GM18858 (cell line): ENCODE data around the gene KIF13A.
"Not testable (repeated sequence)": the region's sequence is repeated elsewhere in the genome, so short reads cannot be mapped to it uniquely, and the experiment has no call there.

Experiments used
- ATAC-seq: cut with Tn5 transposase; IDR thresholded peaks from one replicate; pipeline ENCODE4 v1.9.1; 2021; ENCODE audit not compliant: unreplicated experiment

The KIF13A gene

DNA sequence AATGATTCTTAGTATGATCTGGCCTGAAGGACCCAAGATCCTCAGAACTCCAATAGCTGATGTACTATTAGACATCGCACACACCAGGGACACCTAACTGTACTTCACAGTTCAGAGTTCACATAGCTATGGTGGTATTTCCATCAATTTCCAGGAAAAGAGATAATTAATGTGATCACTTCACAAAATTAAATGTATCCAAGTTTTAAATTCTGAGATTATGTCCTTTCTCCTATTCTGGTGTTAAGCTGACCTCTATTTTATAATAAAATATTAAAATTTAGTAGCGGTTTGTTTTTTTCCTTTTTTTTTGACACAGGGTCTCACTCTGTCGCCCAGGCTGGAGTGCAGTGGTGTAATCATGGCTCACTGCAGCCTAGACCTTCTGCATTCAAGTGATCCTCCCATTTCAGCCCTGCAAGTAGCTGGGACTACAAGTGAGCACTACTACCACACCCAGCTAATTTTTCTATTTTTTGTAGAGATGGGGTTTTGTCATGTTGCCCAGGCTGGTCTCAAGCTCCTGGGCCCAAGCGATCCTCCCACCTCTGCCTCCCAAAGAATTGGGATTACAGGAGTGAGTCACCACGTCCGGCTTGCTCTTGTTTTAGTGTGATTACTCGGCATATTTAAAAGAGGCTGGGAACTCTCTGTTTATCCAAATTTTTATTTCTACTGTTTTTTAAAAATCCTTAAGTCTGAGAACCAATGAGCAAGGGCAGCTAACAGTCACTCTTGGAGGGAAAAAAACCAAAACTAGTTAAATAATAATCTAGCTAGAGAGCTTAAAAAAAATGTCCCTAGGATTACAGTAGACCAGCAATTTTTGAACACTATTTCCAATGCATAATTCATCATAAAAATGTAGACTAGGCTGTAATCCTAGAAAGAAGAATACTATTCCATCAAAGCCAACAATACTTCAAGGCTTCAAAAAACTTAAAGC, 16.0 kb downstream of the KIF13A start:
- ATAC-seq: no peak

DNA sequence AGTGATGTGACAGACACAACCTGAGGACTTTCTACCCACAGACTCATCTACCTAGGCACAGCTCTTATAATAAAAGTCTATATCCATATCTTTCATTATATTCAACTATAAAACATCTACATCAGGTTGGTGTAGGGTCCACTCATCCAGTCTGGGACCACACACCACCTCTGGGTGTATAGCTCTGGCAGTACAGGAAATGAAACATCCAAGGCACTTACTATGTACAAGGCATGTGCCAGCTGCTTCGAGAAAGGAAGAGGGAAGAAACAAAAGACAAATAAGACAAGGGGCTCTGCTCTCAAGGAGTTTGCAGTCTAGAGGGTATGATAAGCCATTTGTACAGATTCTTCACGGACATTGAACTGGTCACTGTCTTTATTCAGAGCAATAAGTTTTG, 18.6 kb downstream of the KIF13A start:
- ATAC-seq: no peak

DNA sequence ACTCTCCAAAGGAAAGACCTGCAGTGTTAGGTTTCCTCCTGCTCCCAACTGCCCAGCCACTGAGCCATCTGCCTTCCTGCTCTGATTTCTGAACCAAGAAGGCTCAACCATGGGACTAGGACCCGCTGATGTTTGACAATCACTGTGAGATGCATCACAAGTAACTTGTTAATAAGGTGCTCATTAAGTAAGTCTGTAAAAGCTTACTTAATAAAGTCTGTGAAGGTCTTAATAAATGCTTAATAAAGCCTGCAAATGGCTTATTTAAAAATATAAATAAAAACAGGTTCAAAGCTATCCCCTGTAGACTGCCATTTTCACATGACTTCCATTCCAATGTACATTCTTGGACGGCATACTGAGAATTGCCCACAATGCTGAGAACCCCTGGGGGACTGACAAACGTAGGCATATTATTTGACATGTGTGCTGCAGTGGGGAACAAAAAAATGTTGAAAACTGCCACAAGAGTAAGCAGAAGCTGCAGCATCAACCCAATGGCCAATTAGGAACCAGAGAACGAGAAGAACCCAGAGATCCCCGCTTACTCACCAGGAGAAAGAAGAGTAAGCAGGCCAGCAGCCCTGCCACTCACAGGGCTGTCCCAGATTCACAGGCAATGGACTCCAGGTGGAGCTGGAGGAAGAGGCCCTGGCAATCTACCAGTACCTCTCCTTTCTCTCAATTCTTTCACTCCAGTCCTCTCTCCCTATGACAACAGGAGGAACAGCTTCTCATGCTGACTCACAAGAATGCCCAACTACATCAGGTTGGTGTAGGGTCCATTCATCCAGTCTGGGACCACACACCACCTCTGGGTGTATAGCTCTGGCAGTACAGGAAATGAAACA, 19.5 kb downstream of the KIF13A start:
- no peak for ATAC-seq

DNA sequence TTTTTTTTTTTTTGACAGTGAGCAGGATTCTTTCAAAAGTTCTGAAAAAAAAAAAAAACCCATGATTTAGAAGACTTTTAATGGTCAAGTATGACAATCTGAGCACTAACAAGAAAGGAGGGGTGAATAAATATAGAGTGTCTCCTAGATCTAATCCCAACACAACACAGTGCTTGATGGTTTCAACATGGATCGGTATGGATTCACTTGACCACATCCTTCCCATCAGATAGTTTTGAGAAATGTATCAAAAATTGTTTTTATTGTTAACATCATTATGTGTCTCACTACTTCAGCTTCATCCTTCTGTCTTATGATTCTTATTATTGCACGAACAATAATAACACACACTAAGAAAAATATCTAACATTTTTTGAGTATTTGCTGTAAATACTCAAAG, 21.0 kb downstream of the KIF13A start:
- ATAC-seq: no peak

DNA sequence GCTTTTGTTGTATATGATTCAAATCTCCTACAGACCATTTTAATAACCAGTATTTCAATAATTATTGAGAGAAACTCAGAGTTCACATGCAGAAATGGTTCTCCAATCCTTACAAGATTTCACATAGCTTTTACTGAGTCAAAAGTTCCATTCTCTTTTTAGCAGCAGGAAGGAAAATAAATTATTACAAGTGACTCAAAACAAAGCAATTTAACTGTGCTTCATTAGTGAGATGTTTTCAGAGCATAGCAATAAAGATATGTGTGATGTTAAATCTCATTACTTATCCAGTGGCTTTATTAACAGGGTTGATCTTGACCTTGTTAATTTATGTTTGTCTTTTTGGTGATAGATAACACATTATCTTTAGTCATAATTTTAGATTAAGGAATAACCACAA, 22.0 kb downstream of the KIF13A start:
- ATAC-seq: no peak

DNA sequence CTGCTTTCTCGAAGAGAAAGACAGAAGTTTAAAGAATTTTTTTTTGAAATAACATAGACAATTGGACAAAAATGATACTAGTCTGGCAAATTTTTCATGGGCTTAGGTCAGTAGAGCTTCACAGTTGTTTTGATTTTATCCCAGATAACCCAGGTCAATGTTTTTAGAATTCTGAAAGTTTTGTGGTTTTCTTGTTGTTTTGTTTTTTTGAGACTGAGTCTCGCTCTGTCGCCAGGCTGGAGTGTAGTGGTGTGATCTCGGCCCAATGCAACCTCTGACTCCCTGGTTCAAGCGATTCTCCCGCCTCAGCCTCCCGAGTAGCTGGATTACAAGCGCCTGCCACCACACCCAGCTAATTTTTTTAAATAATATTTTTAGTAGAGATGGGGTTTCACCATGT, 22.8 kb downstream of the KIF13A start:
- no peak for ATAC-seq

DNA sequence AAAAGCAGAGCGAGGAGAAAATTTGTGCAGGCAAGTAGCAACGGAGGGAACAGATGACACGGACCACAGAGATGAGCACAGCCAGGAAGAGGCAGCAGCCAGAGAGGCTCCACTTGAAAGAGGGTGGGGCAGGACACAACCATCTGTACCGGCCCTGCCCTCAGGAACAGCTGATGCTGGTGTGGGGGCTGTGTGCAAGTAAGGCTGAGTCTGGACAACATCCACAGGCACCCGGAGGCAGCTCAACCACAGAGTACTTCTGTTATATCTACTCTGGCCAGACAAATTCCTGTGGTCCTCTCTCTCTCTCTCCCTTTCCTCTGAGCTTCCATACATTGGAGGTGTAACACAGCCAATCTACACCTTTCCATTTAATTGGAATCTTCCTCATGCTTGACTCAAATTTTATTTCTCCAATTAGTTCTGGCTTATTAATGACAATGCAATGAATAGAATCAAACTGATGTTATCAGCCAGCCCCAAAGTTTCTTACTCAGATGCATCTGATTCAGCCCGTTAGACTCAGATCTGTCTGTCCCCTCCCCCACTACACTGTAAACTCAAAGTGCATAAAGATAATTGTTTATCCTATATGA, 24.9 kb downstream of the KIF13A start:
- no peak for ATAC-seq

DNA sequence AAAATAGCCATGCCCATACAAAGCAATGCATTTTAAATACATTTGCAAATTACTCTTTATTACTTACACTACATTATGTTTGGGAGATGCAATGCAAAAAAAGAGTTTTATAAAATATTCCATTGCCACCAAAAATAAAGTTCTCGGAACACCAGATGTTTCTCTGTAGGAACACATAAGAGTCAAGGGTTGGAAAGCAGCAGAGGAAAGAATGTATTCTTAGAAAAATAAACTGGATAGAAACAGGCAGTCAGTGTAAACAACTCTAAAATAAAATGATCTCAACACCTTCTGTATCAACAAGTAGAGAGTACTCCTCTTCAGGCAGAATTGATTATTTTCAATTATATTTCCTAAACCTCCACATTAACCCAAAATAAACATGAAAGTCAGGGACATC, 28.1 kb downstream of the KIF13A start:
- no peak for ATAC-seq

DNA sequence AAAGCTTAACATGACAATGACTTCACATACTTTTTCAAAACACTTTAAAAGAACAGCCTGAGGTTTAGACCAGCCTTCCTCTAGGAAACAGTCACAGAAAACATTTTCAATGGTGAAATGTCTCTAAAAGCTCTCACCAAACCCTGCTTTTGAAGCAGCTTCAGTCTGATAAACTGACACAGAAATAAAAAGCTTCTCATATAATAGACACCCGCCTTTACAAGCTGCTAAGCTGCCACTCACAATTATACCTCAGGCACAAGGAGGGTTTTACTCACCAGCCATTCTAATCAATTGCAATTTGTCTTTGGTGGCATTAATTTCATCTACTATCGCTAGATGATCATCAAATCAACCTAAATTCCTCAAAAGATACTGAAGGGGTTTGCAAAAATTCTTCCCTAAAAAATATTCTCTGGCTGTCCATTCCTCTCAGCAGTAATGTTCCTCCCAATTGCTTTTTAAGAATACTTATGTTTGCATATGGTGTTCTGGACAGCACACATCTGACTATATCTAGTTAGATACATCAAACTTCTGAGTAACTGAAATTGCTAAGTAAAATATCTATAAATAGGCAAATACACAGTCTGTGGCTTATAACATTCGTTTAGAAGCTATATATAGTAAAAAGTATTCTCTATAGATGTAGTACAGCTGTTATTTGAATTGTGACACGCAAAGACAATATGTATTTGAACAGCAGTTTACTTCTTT, 29.4 kb downstream of the KIF13A start:
- no peak for ATAC-seq

DNA sequence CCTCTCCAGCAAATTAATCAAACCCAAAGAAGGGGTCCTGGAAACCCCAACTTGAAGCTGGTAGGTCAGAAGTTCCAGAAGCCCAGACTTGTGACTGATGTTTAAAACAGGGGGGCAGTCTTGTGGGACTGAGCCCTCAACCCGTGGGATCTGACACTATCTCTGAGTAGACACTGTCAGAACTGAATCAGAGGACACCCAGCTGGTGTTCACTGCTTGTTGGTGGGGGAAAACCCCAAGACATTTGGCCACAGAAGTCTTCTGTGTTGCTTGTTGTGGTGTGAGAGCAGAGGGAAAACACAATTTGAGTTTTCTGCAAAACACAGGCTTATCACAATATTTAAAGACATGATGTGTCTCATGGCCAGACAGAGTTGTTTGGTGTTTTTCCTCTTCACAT, 29.9 kb downstream of the KIF13A start:
- peak; percentile 91 for ATAC-seq

DNA sequence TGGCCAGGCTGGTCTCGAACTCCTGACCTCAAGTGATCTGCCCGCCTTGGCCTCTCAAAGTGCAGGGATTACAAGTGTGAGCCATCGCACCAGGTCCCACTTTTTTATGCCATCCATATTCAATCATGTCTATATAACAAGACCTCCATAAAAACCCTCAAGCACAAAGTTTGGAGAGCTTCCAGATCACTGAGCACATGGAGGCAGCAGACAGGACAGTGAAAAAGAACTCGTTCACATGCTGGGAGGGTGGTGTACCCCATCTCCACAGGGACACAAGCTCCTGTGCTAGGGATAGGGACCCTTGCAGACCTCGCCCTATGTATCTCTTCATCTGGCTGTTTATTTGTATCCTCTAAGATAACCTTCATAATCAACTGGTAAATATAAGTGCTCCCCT, 30.3 kb downstream of the KIF13A start:
- no peak for ATAC-seq

DNA sequence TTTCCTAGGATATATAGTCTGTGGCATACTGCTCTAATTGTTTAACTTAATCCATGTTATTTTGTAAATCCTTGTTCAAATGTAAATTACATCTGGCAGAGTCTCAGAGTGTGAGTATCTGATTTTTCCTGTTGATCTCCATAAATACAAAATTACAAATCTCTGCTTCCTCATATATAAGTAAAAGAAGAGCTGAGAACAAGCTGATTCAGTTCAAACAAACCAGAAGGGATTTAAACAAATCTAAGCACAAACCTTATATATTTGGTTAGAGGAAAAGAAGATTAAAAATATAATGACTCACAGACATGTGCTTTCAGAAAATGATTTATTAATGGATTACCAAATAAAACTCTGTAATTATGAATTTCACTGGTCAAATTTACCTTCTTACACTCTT, 37.3 kb downstream of the KIF13A start:
- ATAC-seq: no peak

DNA sequence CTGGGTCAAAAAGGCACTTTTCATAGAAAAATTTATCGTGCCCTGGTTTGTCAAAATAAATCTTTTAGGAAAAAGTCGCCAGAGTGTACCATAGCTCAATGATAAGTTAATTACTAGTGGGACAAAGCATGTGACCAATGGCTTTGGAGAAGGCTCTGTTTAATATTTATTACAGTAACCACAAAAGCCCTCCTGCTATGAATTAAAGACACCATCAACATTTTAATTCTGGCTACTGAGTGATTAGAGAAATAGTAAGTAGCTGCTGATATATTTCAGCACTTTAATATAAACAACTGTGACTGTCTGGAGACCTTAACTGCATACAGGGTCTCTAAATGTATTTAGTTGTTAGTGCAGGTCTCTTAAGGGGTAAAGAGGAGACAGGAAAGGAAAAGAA, 38.3 kb downstream of the KIF13A start:
- ATAC-seq: no peak

DNA sequence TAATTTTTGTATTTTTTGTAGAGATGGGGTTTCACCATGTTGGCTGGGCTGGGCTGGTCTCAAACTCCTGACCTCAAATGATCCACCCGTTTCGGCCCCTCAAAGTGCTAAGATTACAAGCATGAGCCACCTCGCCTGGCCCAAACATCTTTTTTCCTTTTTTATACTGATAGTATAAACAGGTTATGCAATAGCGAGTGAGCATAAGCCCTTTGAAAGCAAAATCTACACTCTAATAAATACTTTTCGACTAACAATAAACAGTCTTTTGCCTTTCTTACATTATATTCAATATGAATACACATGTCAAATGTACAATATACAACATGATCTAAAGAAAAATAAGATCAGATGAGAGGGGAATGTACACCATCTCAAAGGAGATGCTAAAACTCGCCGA, 38.7 kb downstream of the KIF13A start:
- no peak for ATAC-seq

DNA sequence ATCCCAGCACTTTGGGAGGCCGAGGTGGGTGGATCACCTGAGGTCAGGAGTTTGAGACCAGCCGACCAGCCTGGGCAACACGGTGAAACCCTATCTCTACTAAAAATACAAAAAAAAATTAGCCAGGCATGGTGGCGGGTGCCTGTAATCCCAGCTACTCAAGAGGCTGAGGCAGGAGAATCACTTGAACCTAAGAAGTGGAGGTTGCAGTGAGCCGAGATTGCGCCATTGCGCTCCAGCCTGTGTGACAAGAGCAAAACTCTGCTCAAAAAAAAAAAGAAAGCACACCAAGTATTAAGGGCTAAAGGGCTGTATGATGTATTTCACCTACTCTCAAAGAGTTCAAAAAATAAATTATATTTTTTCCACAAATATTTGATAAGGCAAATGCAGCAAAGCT, 39.9 kb downstream of the KIF13A start:
- ATAC-seq: not testable (repeated sequence)

DNA sequence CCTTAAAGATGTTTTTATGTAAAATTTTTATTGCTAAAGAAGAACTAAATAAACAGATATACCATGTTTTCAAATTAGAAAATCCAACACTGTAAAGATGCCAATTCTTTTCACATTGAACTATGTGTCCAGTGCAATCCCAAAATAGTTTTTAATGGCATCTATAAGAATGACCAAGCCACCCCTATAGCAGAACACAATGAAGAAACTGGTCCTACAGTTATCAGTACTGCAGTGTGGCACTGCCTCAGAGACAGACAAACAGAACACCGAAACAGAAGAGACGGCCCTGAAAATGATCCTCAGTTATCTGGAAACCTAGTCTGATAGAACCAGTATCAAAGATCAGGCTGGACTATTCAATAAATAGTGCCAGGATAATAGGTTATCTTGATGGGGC, 41.9 kb downstream of the KIF13A start:
- no peak for ATAC-seq

DNA sequence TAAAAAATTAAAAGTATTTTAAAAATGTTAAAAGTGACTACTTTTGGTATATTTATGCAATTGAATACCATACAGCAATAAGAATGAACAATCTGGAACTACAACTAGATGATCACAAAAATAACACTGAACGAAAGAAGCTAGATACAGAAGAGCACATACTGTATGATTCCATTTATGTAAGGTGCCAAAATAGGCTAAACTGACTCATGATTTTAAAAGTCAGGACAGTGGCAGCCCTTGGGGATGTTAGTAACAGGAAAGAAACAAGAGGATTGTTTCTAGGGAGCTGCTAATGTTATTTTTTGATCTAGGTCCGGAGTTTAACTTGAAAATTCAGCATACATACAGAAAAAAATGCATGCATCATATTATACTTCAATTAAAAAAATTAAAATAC, 42.3 kb downstream of the KIF13A start:
- no peak for ATAC-seq

DNA sequence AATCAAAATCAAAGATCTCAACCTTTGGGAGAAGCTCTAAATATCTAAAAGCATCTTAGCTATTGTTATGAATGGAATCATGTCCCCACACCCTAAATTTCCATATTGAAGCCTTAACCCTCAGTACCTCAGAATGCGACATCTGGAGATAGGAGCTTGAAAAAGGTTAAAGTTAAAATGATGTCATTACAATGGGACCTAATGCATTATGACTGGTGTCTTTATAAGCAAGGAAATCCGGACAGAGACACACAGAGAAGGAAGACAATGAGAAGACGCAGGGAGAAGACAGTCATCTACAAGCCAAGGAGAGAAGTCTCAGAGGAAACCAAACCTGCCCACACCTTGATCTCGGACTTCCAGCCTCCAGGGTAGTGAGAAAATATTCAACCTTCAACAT, 46.1 kb downstream of the KIF13A start:
- ATAC-seq: no peak

DNA sequence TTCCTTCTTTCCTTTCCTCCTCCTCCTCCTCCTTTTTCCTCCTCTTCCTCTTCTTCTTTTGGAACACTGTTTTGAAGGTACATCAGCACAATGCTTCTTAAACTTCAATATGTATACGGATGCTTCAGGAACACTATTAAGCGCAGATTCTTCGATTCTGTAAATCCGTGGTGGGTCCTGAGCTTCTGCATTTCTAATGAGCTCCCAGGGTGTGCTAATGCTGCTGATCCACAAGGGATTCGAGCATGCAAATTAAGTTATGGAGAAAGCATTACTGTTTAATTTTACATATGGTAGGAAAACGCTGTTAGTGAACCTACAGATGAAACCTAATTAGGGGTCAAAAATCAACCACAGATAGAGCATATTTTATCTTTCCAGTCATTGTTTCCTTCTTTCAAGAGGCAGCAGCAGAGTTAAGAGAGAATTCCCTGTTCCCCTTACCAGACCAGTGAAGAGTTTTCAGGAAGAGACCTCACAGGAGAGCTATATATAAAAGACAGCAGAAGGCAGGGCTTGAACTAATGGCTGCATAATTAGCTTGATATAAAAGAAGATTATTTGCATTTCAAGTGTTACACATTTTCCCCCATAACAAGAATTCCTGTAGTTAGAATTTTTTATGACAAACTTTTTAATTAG, 47.2 kb downstream of the KIF13A start:
- no peak for ATAC-seq

DNA sequence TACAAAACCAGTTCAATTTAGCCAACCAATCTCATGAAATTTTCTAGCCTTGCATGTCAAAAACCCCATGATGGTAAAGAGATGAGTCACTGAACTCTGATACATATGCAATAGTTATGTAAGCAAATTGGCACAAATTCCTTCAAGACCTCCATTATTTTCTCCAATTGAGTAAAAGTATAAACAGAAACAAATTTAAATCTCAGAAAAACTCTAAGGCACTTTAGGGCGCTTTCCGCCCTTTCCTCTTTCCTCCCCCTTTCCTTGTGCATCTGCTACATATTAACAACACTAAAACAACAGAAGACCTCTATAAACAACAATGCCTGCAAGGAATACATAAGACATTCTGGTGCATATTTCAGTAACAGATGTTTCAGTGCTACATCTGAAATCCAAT, 48.5 kb downstream of the KIF13A start:
- ATAC-seq: no peak
